GM19438 (cell line): ENCODE data around the gene RP9.

Experiments used
- ATAC-seq: cut with Tn5 transposase; IDR thresholded peaks from one replicate; pipeline ENCODE4 v1.9.1; 2021; ENCODE audit warnings: low read depth; ENCODE audit not compliant: unreplicated experiment

The RP9 gene

GRCh38 chr7:33109005-33109757, at the start of gene RP9:
Gene RP9, minus strand, starts transcription at chr7:33109404. Its CDS starts 32 bp downstream, at chr7:33109372.
- ATAC-seq, result peak; percentile 68

GRCh38 chr7:33157781-33158180, 48.6 kb upstream of the RP9 start:
- no peak for ATAC-seq

- no peak for ATAC-seq
Measured at GRCh38 chr7:33157311-33157710, 48.1 kb upstream of the RP9 start.

GRCh38 chr7:33156441-33156840, 47.2 kb upstream of the RP9 start:
- ATAC-seq, result no peak

GRCh38 chr7:33155811-33156210, 46.6 kb upstream of the RP9 start:
- ATAC-seq, result no peak

- no peak for ATAC-seq
Measured at GRCh38 chr7:33152087-33152486, 42.9 kb upstream of the RP9 start.

- no peak for ATAC-seq
Measured at GRCh38 chr7:33145156-33145555, 36.0 kb upstream of the RP9 start.

- ATAC-seq, result no peak
Measured at GRCh38 chr7:33143996-33144718, 35.0 kb upstream of the RP9 start.

- ATAC-seq, result no peak
Measured at GRCh38 chr7:33142585-33142984, 33.4 kb upstream of the RP9 start.

GRCh38 chr7:33137103-33137502, 27.9 kb upstream of the RP9 start:
- ATAC-seq, result no peak

- no peak for ATAC-seq
Measured at GRCh38 chr7:33130184-33130583, 21.0 kb upstream of the RP9 start.

- no peak for ATAC-seq
Measured at GRCh38 chr7:33129806-33130153, 20.6 kb upstream of the RP9 start.

- peak; percentile 100 for ATAC-seq
Measured at GRCh38 chr7:33128990-33129805, 20.0 kb upstream of the RP9 start, which contains the start of gene BBS9. Gene BBS9, plus strand, starts transcription at chr7:33129564. Its CDS starts 16,689 bp downstream, at chr7:33146253.

- ATAC-seq, result no peak
Measured at GRCh38 chr7:33128631-33128989, 19.4 kb upstream of the RP9 start.

GRCh38 chr7:33127085-33127484, 17.9 kb upstream of the RP9 start:
- ATAC-seq, result no peak

- ATAC-seq, result no peak
Measured at GRCh38 chr7:33118383-33118782, 9.2 kb upstream of the RP9 start.

GRCh38 chr7:33114976-33115375, 5.8 kb upstream of the RP9 start:
- ATAC-seq, result no peak

GRCh38 chr7:33111614-33112013, 2.4 kb upstream of the RP9 start:
- no peak for ATAC-seq

- no peak for ATAC-seq
Measured at GRCh38 chr7:33109758-33110238, 594 bp upstream of the RP9 start.

GRCh38 chr7:33108554-33109004, 625 bp downstream of the RP9 start:
- peak; percentile 16 for ATAC-seq
